HG03571 (cell line): ENCODE results near the gene MRPL37.

Experiments used
- ATAC-seq: cut with Tn5 transposase; IDR thresholded peaks from one replicate; pipeline ENCODE4 v1.9.1; 2021; ENCODE audit not compliant: unreplicated experiment

MRPL37 gene

GRCh38 chr1:54239631-54240031 lies 39.7 kb downstream of the MRPL37 start:
- ATAC-seq = no peak

GRCh38 chr1:54240741-54241335 lies 40.9 kb downstream of the MRPL37 start:
- ATAC-seq = no peak

GRCh38 chr1:54241364-54241763 lies 41.4 kb downstream of the MRPL37 start:
- no peak for ATAC-seq

GRCh38 chr1:54243022-54243421 lies 43.1 kb downstream of the MRPL37 start:
- no peak for ATAC-seq

GRCh38 chr1:54244655-54245054 lies 44.7 kb downstream of the MRPL37 start:
- ATAC-seq = no peak

- no peak for ATAC-seq
Observed at GRCh38 chr1:54245501-54245900, 45.5 kb downstream of the MRPL37 start.

- no peak for ATAC-seq
Observed at GRCh38 chr1:54246116-54246721, 46.3 kb downstream of the MRPL37 start.

- no peak for ATAC-seq
Observed at GRCh38 chr1:54247863-54248515, 48.0 kb downstream of the MRPL37 start.

- ATAC-seq = no peak
Observed at GRCh38 chr1:54248966-54249365, 49.0 kb downstream of the MRPL37 start.

- ATAC-seq = no peak
Observed at GRCh38 chr1:54249819-54250435, 50.0 kb downstream of the MRPL37 start.

- no peak for ATAC-seq
Observed at GRCh38 chr1:54250670-54251069, 50.7 kb downstream of the MRPL37 start.

GRCh38 chr1:54252371-54252936 lies 52.5 kb downstream of the MRPL37 start:
- no peak for ATAC-seq

GRCh38 chr1:54253480-54253879 lies 53.5 kb downstream of the MRPL37 start:
- ATAC-seq = no peak

GRCh38 chr1:54254055-54254454 lies 54.1 kb downstream of the MRPL37 start:
- no peak for ATAC-seq

- ATAC-seq = no peak
Observed at GRCh38 chr1:54255026-54255702, 55.2 kb downstream of the MRPL37 start.

GRCh38 chr1:54256522-54257345 lies 56.8 kb downstream of the MRPL37 start:
- ATAC-seq = no peak

- no peak for ATAC-seq
Observed at GRCh38 chr1:54257346-54257620, 57.3 kb downstream of the MRPL37 start.

- no peak for ATAC-seq
Observed at GRCh38 chr1:54257876-54258275, 57.9 kb downstream of the MRPL37 start.

GRCh38 chr1:54259546-54260140 lies 59.7 kb downstream of the MRPL37 start:
- no peak for ATAC-seq

- no peak for ATAC-seq
Observed at GRCh38 chr1:54260810-54261209, 60.8 kb downstream of the MRPL37 start.
